Measurements from ENCODE around the gene C12orf42. TPM values are rescaled to one million over a fixed set of nuclear protein-coding genes. Genes with fewer than 3 reads are reported as not detected.

Gene C12orf42
- polyA plus RNA-seq, 3 donors, result 0.07 to 0.14 TPM; not detected in 1

DNA sequence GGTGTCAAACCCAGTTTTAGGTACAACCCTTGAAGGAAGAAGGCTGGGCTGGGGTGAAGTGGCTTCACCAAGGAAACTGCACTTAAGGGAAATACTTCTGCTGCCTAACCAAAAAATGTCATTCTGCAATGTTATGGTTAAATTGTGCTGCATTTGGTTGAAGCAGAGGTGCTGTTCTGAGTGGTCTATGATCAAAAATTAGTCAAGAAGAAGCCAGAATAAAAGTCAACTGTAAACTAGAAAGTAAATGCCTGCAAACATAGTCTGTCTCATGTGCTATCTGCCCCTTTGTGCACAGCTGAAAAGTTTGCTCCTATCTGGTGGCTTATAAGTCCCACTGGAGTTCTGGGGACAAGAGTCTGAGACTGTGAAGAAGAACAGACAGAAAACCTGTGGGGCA, 158.8 kb downstream of the C12orf42 start:
- no peak for DNase-seq

DNA sequence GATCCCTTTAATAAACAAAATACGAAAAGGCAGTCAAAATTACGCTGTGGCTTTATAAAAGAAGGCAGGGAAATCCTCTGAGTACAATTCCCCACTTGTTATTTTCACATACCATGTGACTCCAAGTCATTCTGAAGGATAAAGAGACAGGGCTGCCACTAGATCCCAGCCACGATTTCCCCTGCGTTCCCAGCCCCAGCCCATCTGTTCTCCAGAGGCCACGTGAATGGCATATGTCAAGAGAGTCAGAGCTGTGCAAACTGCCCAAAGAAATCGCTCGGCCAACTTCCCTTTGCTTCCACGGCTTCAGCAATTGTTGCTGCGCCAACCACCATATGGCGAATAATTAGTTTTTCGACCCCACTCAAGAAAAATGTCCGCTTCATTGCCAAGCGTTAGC, 161.3 kb downstream of the C12orf42 start:
- DNase-seq, result no peak

DNA sequence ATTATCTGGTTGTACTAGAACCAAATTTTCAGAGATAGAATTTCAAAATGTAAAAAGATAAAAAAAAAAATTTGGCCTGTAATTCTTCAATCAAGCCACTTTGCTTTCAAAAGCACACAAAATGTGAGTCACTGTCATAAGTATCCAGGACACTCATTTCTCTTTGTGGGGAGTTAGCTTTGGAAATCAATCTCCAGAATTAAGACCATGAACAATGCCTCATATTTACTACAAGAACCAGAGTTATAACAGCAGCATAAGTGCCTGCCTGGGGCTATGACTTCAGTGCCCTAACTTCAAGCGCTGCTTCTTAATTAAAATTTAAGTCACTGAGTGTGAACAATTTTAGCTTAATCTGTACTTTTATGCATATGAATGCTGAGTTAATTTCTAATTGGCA, 162.1 kb downstream of the C12orf42 start:
- no peak for DNase-seq

DNA sequence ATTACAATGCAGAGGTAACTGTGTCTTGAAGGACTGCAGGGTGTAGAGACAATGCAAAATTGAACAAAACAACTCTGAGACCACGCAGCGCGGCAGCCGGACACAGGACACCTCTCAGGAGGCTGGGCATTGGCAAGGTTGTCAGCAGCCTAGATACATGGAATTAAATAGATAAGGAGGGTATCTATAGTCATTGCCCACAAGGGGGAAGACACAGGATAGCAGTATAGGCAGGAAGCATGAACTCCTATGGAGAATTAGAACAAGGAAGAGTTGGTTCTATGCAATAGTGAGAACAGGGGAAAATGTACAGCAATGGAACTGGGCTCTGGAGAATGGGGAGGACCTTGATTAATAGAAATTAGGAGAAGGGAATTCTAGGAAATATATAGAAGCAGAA, 164.1 kb downstream of the C12orf42 start:
- no peak for DNase-seq

DNA sequence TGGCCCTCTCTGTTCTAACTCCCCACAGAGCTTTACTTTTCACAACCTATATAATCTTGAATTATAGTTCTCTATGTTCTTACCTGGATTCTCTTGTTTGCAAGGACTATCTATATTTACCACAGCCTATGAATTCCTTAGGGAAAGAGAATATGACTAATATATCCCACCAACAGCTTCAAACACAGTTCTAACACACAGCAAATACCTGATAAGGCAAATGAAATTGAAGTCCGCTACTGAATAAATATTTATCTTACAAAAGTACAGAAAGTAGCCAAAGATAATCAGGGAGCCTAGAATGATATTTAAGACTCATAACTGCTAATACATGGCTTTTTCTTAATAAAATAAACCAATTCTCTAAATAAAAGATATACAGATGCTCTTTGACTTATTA, 165.1 kb downstream of the C12orf42 start:
- DNase-seq, result no peak

DNA sequence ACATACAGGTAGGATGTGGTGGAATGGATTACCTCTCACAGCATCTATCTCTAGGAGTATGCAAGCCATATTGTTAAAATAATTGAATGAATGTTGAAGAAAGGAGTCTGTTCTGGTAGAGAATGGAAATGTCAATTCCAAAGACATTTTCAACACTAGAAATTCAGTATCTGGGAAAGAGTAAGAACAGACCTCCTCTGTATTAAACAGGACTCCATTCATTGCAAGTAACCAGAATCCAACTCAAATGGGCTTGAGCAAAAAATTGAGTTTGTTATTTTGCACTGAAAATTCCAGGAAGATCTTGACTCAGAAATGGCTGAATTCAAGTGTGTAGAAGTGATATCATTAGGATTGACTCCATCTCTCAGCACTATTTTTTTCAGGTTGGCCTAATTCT, 168.1 kb downstream of the C12orf42 start:
- no peak for DNase-seq

DNA sequence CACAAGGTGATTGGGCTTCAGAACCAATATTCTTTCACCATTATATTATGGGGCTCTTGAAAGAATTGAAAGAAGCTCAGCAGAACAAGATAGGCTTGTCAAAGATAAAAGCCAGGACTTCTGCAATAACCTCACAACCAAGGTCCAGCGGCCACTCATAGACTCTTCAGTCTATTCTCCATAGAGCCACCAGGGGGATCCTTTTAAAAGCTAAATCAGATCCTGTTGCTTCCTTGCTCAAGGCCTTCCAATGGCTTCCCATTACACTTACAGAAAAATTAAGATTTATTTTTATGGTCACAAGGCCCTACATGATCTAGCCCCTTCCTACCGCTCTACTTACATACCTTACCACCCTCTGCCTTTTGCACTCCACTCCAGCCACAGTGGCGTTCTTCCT, 169.6 kb downstream of the C12orf42 start:
- no peak for DNase-seq

DNA sequence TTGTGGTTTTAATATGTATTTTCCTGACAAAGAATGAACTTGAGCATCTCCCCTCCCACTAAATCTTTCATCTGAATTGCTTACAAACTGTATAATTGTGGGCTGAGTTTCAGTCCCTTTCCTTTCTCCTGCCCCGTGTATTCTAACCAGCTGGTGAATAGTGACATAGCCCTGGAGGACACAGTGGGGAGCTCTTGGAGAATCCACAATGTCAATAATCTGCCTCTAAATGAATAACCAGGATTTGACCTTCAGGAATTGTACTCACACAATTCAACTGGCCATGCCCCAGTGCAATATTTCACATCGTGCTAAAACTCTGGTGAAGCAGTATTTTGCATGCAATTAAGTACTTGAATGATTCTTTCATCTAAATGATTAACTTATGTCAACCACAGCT, 177.2 kb downstream of the C12orf42 start:
- no peak for DNase-seq

DNA sequence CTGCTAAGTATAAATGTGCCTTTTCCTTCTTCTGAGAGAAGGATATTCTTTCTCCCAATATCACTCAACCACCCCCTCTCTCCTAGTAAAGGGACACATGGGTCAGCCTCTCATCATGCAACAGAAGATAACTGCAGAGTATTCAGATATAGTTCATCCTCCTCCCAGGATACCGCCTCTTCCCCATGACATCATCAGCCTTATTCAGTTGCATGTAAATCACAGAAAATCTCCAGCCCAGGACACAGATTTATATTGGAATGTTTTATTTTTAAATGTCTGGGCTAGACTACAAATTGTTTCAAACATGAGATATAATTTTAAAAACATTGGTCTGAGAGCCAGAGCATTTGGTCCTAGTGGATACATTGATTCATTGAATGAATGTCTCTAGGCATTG, 178.5 kb downstream of the C12orf42 start:
- DNase-seq, result no peak

DNA sequence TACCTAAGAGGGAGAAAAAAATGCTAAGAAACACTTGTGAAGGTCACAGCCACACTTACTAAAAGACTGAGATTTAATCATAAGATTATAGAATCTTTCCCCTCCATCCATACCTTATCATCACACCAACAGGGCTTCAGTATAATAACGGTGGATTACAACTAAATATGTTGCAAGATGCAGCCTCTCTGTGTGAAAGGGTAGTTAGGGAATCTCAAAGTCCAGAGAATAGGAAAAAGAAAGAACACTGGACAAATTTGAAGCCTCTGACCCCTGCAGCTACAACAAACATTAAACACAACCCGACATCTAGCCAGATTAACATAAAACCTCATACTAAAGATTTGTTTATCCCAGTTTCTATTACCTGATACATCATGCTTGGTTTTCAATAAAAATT, 181.0 kb downstream of the C12orf42 start:
- DNase-seq, result no peak

DNA sequence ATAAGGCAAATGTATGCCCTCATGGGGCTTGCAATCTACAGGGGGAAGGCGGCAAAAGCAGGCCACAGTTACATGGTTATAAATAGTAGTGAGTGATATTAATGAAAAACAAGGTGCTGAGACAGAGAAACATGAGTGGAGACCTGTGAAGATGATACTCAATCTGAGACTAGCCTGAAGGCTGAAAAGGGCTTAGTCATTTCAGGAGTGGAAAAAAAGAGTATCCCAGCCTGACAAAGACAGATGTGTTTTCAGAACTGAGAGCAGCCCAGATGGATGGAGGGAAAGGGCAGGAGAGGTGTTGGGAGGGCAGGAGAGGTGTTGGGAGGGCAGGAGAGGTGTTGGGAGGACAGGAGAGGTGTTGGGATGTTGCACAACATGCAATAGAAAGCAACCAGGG, 181.9 kb downstream of the C12orf42 start:
- no peak for DNase-seq

DNA sequence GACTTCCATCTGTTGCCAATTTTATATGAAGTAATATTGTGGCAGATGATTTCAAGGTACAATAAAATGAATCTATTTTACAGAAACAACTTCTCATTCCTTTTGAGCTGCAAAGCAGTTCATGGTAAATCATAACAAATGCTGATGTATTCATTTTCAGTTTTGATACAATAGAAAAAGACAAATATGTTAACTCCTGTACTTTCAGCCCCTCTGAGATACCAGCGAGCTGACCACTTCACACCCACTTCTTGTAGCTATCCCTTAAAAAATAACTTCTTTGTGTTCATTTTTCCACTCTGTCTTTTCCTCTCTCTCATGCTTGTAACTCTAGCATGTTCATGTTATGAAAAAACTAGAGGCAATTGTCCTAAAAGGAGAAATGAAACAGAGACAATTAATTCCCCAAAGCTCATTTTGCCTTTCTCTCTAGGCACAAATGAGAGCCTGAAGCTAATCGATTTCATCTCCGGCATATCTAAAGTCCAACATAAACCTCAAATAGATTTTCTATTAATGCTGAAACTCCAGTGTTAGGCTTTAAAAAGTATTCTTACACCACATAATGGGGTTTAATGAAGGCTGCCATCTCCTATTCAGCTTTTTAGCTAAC, 182.9 kb downstream of the C12orf42 start:
- DNase-seq, result no peak

DNA sequence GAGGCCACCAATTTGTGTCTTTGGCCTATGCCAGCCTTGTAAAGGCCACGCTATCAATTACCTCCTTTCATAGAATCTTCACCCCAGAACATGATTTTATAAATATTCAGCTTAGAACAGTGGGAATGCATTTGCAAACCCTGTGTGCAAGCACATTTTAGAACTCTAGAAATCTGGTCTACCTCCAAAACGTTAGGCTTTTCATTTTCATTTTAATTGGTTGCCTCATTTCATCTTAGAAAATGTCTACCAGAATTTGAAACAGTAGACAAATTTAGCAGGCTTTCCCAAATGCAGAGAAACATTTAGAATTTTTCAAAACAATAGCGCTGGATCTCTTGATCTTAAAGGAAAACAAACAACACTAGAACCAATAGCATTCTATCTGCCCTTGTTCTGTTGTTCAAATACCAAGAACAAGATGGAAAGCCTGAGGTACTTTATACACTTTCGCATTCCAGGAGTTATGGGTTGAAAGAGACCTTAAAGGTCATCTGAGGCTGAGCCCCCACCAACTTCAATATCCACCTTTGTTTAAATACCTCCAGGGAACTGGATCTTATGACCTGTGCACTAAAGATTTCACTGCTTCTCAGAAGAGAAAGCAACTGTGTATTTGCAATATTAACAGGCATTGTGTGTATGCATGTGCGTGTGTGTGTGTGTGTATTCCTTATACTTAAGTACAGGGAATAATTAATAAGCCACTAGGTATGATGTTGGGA, 185.1 kb downstream of the C12orf42 start:
- no peak for DNase-seq

DNA sequence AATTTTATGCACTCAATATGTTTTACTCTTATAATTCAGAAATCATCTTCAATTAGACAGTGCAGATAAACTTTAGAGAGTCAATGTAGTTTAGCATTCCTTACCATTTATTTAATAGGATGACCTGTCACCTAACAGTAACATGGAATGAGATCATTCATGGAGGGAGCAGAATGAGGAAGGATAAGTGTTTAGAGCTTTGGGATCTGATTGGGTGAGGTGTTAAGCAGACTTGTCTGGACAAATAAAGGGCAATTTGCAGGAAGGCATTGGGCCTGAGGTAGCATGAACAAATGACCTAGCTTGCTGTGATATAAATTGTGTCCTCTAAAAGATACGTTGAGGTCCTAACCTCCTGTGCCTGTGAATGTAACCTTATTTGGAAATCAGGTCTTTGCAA, 187.4 kb downstream of the C12orf42 start:
- no peak for DNase-seq

DNA sequence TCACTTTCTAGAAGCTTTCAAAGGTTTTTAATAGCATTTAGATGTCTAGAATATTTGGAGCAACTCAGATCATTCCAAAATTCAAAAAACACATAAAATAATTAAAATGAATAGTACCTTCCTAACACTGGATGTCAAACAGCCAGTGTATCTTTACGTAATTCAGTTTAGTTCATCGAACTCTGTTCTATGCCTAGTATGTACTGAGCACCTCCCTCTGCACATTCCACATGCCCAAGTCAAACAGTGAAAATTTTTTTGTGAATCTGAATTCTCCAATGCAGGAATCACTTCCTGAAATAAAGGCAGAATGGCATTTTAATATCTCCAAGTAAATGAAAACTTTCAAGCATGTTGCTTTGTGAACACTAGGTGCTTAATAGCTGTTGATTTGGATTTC, 192.3 kb downstream of the C12orf42 start:
- no peak for DNase-seq

DNA sequence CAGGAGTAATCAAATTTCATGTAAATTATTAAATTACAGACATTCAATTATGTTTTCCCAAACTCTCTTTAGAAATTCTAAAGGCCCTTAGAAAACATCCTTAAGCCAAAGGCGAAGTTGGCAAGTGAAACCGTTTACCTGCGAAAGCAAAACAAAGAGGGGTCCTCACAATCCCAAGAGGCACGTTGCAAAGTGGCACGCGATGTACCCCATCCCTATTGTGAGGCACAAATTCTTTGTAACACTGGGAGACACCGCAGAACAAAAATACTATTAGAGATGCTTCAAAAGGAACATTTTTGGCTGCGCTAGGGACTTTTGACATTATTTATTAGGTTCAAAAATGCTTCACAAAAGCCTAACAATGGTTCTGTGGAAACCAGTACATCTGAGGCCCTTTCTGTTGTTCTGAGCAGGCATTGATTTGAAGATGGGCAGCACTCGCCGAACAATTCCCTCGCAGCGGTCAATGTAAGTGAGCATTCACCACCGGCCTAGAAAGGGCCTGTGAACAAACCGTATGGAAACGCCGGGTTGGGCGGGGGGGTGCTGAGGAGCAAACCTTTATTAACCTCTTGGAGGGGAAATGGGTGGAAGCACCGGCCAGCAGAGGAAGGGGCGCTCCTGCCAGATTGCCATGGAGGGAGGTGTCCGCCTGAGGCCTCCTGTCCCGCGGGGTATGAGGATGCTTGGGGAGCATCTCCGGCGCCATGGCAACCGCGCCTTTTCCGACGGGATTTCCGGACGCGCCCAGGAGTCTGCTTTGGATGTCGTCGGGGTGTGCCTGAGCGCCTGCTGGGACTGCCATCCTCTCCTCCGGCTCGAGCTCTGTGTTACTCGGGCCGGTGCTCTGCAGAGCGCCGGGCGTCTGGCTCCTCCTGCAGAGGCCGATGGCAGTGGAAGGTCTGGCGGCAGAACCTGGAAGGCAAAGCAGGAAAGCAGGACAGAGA, 193.9 kb downstream of the C12orf42 start:
- no peak for DNase-seq

DNA sequence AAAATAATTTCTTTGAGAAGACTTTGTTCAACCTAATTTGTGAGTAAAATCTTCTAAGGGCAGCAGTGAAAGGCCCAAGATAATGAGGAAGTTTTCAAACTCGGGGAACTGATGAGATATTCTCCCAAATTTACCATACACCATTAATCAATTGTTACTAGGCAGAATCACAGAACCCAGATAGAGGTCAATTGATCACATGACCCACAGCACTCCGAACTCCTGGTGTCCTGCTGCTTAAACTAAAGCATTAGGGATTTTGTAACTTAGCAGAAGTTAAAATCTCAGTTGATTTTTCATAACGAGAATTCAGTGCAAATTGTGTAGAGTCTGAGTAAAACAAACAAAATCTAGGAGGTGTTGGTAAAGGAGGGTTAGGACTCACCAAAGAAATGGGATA, 207.8 kb downstream of the C12orf42 start:
- DNase-seq, result no peak

DNA sequence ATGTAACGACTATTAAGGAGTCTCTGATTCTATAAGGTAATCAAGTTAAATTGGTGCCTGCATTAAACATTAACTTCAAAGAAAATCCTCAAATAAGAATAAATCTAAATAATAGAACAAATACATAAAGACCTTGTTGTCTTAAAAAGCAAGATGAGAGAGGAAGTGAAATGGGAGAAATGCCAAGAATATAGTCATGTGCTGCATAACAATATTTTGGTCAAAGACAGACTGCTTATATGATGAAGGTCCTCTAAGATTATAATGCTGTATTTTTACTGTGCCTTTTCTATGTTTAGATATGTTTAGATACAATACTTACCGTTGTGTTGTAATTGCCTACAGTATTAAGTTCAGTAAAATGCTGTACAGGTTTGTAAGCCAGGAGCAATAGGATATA, 213.6 kb downstream of the C12orf42 start:
- DNase-seq, result no peak

DNA sequence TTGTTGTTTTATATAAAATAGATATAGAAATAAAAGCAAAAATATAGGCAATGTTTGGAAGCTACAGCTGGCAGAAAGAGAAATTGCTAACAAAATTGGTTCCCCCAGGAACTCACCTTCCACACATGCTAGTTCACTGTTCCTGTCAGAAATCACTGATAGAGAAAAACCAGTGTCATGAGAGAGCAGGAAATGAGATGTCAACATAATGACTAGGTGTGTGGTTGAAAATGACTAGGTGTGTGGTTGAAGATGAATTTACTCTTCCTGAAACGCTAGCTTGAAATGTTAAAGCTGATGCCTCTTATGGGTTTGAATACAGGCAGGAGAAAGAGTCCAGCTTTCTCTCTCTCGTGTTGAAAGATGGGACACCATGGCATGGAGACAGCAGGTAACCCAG, 216.3 kb downstream of the C12orf42 start:
- no peak for DNase-seq

DNA sequence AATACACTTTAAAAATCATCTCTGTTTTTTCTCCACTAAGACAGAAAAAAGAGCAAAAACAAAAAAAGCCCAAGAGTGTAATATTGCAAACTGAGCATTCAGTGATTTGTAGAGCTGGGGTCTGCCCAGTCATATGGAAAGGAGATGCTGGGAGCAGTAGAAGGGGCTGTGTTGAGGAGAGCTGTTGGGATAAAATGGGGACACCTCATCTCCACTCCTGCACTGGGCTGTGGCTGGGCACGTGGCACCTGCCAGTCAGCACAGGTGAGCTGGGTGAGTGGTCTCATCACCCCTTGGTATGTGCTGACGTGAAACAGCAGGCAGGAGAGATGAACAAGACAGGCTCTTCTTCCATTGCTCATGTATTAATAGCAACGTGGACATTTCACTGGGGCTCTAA, 217.4 kb downstream of the C12orf42 start:
- DNase-seq, result no peak

DNA sequence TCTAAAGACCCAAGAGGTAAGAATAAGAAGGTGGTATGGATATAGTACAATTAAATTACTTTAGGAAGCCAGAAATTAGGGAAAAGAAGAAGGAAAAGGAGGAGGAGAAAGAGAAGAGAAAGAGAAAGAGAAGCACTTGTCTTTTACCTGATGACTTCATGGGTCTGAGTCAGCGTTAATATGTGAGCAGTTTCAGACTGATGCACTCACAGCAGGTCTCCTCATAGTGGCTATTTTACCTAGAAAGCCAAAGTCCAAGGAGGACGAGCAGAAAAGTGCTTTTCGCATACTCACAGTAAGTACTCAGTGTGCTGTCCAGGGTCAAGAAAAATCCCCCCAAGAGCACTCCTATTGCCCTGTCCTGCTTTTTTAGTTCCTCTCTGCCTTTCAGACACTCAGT, 222.1 kb downstream of the C12orf42 start:
- DNase-seq, result no peak

DNA sequence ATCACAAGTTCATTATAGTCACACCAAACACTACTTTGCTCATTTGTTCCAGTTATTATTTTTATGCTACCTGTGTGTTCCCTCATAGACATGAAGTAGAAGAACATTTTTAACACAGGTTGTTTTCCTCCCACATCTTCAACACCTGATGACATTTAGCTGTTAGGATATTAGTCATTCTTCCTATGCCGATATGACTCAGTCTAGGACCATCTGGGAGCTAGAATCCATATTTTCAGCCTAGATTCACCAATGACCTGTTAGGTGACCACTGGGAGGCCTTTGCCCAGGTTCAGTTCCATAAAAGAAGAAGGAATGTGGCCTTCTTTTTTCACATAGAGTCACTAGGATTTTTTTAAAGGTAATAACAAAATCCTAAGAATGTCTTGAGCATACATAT, 222.8 kb downstream of the C12orf42 start:
- no peak for DNase-seq

DNA sequence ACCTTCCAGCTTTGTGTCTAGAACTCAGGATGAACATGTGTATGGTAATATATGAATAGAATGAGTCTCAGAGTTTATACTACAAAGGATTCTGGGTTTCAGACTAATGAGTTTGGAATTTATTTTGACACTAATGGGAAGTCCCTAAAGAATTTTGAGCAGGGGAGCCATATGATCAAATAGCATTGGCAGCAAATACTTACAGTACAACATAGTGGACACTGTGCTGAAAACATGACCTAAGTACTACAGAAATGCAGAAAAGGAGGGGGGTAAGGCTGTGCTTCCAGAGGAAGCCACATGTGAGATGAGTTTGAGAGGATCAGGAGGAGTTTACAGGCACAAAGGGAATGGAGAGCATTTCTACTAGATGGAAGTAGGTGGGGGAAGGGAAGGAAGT, 225.8 kb downstream of the C12orf42 start:
- DNase-seq, result no peak

All from renal pelvis (tissue), 4 donors.